Gastrocnemius medialis (tissue), 4 donors: ENCODE results near the gene RALGAPA1.

Experiments
- POLR2A ChIP-seq, 2 donors: fragments of 450-650 bp; IDR thresholded peaks; one replicate each; pipeline ENCODE4 v1.6.1; 2017; ENCODE audit warnings: antibody characterized with exemption in 2 of 2, mild to moderate bottlenecking in 2 of 2, moderate library complexity in 2 of 2
- TF ChIP-seq, protein P1 (sequence below), 5 experiments: fragments of 450-650 bp in 3 of 5; fragments of 200-600 bp in 2 of 5; sonication (generic) in 2 of 5; IDR thresholded peaks in 4 of 5; conservative IDR thresholded peaks in 1 of 5; 1 replicate in 4 of 5; 2 replicates in 1 of 5; pipeline ENCODE4 v1.5.1; 2016 to 2019; ENCODE audit warnings: antibody characterized with exemption in 5 of 5, mild to moderate bottlenecking in 3 of 5, moderate library complexity in 3 of 5

DNA sequence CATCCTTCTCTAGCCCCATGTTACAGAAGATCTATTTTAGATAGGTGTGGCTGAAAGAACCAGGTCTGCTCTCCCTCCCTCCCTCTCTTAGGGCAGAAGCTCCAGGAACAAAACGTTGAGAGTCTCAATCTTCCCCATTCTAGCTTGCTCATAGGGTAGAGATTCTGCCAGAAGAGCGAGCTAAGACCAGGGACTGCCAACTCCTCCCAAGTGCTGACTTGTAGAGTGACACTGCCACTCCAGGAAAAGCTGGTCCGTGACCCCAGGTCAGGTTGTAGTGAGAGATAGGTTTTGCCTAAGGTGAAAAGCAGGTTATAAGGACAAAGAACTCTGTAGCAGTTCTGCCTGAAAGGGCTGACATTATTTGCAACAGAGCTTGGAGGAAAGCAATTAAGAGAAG is 201.7 kb downstream of the RALGAPA1 start:
- TF ChIP-seq, protein P1, sequence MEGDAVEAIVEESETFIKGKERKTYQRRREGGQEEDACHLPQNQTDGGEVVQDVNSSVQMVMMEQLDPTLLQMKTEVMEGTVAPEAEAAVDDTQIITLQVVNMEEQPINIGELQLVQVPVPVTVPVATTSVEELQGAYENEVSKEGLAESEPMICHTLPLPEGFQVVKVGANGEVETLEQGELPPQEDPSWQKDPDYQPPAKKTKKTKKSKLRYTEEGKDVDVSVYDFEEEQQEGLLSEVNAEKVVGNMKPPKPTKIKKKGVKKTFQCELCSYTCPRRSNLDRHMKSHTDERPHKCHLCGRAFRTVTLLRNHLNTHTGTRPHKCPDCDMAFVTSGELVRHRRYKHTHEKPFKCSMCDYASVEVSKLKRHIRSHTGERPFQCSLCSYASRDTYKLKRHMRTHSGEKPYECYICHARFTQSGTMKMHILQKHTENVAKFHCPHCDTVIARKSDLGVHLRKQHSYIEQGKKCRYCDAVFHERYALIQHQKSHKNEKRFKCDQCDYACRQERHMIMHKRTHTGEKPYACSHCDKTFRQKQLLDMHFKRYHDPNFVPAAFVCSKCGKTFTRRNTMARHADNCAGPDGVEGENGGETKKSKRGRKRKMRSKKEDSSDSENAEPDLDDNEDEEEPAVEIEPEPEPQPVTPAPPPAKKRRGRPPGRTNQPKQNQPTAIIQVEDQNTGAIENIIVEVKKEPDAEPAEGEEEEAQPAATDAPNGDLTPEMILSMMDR (IDR thresholded peaks at IDR 0.05 in 4 of 5, conservative IDR thresholded peaks at IDR 0.05 in 1 of 5), result no peak
- no peak for TF ChIP-seq POLR2A (IDR thresholded peaks at IDR 0.05)
